HG03025 (cell line): ENCODE data around the gene PREB.

Experiments used
- ATAC-seq: cut with Tn5 transposase; IDR thresholded peaks from one replicate; pipeline ENCODE4 v1.9.1; 2021; ENCODE audit warnings: mild to moderate bottlenecking, moderate library complexity; ENCODE audit not compliant: unreplicated experiment, low FRiP score

Gene PREB

DNA sequence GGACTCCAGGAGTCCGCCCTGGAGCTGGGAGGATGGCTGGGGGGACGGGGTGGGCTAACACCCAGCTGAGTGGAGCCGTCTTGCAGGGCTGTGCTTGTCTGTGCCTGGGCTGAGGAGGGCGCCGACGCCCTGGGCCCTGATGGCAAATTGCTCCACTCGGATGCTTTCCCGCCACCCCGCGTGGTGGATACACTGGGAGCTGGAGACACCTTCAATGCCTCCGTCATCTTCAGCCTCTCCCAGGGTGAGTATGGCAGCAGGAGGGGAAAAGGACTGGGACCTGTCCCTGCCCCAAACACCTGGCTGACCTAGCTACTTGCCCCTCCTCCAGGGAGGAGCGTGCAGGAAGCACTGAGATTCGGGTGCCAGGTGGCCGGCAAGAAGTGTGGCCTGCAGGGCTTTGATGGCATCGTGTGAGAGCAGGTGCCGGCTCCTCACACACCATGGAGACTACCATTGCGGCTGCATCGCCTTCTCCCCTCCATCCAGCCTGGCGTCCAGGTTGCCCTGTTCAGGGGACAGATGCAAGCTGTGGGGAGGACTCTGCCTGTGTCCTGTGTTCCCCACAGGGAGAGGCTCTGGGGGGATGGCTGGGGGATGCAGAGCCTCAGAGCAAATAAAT, 35.0 kb downstream of the PREB start:
- ATAC-seq, result no peak

DNA sequence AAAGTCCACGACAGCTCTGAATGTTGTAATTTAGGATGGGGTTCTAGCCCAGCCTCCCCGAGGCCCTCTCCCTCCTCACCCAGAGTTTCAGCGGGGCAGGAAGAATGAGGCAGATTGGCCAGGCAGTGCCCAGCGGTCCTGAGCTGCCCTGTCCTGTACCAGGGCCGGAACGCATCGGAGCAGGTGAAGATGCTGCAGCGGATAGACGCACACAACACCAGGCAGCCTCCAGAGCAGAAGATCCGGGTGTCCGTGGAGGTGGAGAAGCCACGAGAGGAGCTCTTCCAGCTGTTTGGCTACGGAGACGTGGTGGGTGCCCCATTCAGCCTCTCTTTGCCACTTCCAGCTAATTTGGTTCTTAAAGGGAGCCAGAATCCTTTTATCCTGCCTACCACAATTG, 37.1 kb downstream of the PREB start:
- no peak for ATAC-seq

DNA sequence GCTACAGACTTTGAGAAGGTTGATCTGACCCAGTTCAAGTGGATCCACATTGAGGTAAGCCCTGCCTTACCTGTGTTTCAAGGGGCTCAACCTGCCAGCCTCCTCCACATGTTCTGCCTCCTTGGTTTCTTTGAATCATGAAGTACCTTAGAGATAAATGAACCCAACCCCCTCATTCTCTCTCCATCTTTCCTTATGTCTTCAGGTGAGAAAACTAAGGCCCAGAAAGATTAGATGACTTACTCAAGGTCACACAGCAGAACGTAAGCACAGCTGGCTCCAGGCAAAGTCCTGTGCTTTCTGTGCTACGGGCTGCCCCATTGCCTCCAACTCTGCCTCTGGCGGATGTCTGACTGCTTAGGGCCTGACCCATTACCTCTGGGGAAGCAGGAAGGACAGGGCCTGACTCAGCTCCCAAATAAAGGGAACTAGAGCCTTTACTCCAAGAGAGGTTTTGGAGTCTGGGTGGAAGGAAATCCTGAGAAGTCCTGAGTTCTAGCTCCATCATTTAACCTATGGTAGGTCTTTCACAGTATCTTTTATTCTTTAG, 37.6 kb downstream of the PREB start:
- no peak for ATAC-seq

DNA sequence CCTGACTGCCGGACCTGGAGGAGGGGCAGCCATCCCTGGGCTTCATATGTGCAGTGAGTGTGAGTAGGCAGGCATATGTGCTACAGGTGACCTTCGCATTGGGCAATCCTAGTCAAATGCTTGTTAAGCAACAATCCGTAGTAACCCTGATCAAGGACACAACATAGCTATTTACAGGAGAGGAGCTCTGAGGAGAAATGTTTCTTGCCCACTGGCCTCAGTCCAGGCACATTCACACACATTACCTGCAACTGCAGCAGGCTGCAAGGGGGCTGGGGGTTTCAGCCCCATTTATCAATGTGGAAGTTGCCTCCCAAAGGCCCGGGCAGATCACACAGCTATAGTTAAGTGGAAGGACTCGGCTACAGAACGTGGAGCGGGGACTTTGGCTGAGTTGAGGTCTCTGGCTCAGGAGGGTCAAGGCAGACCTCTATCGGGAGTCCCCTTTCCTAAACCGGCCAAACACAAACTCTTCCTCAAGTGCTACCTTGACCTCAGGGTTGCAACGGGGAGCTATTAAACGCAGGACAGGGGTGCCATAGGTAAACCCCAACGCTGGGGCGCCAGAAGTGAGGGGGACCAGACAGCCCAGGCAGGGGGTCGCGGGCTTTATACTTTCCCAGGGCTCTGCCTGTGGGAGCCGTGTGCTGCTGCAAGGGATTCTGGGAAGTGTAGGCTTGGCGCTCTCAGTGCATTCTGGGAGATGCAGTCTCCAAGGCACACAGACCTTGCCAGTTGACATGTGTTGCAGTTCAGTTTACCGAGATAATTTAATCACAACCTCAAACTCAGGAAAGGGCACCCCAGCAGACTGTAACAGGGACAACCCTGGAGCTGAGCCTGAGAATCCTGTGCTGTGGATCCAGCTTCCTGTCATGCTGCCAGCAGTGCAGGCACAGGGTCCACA, 38.4 kb downstream of the PREB start:
- no peak for ATAC-seq

DNA sequence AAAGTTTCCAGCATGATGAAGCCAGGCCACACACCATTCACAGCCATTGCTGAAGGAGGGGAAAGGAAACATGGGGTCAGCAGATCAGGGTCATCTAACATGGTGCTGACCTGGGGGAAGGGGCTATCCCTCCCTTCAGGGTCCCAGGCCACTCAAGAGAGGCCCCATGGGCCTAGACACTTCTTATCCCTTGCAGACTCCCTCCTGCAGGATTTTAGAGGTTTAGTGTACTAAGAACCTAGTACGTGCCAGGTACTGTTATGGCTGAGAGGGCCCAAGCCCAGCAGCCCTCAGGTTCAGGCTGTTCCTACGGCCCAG, 39.0 kb downstream of the PREB start:
- no peak for ATAC-seq

DNA sequence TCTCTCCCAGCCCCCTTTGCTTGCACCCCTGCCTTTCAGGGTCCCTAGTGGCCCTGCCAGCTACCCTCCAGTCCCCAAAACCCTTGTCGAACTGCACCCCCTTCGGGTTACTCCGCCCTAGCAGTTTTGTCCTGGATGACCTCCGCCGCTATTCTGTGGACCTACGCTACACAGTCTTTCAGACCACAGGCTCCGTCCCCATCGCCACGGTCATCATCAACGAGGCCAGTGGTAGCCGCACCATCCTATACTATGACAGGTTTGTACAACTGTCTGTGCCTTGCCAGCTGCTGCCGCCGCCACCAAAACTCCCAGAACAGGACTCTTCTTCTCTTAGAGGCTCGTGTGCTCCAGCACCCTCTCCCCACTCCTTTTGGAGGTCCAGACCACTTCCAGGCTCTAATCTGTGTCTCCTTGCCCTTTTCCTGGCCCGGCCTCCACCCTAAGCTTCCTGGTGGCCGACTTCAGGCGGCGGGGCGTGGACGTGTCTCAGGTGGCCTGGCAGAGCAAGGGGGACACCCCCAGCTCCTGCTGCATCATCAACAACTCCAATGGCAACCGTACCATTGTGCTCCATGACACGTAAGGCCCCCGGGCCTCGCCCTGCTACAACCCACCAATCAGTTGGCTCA, 40.0 kb downstream of the PREB start:
- ATAC-seq, result no peak

DNA sequence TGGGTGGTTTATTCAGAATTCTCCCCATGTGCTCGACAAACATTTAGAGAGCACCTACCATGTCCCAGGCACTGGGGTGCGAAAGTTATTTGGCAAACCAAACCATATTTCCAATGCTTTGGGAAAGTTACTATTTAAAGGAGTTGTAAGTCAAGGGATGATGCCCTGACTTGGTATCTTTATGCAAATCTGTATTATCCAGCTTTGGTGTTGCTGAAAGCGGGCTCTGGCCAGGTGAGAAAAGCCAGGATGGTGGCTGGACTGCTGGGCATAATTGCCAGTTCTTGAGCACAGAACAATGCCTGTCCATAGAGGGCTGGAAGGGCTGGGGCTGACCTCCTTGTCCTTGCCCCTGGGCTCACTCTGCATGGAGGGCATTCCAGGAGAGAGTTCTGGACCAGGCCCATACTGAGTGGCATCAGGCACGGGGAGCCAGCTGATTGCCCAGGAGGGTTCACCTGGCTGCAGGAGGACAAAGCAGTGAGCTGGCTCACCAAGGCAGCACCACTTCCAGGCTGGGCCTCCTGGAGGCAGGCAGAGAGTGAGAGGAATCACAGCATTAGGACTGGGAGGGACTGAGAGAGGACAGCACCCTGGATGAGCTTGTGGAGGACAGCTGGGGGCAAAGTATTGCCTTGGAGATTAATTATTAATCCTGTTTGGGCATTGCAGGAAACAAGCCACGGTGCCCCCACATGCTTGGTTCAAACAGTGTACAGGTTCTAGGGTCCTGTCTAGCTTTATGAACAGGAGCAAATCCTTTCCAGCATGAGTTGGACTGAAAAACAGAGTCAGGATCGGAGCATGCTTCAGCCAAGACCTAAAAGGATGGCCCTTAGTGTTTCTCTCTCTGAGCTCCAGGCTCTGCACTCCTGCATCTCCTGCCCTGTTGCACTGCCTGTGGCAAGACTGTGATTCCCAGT, 40.7 kb downstream of the PREB start:
- ATAC-seq, result no peak

DNA sequence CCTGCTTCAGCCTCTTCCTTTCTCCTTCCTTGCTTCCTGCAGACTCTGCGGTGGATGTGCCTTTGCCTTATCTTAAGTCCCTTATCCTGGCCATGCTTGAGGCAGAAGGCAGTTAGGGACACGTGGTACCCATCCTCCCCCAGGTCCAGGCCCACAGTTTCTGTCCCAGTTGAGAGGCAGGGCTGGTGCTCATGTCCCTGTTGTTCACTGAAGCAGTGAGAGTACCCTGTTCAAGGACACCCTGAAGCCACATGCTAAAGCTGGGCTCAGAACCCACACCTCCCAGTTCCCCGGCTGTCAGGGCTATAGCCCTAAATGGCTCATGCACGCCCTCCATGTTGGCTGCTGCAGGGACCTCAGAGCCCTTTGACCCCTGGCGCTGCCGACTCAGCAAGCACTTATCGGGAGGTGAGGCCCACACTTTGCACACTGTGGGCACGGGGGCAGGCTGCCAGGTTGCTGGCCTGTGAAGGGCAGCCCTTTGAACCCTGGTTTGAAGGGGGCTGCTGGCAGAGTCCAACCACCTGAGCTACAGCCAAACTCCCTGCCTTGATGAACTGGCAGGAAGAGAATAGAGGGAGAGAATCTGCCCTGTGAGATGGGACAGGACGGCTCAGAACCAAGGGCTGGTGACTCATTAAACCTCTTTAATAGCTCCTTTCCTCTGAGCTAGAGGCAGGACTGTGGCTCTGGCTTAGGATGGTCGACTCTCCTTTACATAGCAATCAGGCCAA, 41.6 kb downstream of the PREB start:
- no peak for ATAC-seq

DNA sequence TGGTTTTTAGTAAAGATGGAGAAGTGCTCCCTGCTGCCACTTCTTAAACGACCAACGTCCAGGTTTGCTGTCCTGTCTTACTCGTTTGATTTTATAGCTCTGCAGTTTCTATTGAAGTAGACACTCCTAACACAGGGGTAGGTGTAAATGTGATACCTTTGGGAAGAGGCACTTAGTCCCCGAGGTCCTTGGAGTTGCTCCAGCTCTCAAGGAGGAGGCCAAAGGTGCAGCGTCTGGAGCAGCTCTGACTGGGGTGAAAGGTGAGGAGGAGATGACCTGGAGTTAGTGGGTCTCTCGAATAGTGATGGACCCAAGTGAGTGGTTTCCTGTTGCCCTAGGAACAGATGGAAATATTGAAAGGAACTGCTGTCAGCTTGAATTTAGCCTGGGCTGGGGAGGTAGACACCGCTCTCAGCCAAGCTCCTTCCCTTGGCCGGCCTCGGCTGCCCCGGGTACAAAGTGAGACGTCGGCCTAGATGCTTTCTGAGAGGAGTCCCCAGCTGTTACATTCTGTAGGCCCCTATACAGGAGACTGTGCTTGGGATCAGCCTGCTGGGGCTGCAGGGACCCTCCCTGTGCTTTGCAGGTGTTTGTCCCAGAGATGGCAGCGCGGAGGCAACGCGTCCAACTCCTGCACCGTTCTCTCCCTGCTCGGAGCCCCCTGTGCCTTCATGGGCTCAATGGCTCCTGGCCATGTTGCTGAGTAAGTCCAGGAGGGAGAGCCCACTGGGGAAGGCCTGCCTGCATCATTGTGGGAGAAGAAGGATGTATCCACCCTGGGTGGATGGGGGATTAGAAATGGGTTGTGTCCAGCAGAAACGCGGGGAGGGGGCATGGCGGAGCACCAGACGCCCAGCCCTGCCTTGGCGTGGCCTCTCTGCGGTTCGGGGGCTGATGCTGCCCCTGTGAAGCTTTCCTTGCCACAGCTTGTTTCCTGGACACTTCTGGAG, 42.4 kb downstream of the PREB start:
- ATAC-seq, result no peak

DNA sequence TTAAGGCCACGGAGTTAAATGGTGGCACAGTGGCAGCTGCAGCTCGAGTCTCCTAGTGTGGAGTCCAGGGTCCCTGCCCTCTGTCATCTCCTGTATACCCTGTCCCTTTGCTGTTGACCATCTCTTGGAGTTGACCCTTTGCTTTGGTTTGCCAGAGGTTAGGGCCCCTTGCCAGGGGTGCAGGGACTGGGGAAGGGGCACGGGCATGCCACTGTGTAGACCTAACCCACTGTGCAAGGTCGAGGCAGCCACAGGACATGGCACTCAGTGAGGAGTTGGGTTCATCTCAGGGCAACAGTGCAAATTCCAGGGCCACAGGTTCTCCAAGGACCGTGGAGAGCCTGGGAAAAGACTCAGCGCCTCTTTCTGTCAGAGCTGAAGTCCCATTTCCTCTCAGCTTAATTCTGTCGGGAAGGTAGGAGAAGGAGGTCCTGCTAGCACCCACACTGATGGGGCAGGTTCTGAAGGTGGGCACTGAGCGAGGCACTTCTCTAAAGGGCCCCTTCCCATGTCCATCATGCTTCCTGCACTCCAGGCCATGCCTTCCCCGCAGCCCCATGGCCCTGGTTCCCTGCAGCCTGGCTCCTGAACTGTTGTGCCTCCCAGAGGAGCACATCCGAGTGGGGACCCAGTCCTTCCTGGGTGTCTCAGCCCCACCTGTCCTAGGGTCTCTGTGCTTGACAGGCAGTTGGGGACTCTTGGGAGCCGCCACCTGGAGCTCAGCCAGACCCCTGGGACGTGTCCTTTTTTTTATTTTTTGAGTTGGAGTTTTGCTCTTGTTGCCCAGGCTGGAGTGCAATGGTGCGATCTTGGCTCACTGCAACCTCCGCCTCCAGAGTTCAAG, 45.1 kb downstream of the PREB start:
- no peak for ATAC-seq

DNA sequence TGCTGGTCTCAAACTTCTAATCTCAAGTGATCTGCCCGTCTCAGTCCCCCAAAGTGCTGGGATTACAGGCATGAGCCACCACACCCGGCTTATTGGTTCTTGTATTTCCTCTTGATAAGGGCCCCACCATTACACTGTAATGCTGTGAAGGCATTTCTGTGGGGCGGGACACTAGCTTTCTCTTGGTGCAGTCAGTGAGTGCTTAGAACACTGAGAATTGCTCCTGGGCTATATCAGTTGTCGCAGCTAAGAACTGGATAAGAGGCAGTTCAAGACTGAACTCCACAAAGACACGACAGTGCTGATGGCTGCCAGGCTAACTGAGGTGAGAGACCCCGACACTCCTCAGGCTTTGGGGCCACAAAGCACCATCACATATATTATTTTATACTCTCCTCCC, 45.8 kb downstream of the PREB start:
- ATAC-seq, result no peak

DNA sequence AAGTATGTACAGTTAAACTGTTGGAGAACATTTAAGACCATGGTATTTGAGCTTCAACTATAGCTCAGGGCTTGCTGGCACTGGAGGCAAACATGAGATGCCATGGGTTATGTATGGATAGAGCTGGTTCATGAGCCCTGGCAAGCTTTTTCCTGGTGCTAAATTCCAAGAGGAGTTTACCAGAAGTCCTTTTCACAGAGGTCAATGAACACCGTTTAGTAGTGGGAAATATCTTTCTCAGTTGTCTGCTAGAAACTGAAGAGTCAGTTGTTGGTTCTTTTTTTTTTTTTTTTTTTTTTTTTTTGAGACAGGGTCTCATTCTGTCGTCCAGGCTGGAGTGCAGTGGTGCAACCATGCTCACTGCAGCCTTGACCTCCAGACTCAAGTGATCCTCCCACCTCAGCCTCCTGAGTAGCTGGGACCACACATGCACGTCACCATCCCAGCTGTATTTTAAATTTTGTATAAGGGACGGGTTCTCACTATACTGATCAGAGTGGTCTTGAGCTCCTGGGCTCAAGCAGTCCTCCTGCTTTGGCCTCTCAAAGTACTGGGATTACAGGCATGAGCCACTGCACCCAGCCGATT, 46.5 kb downstream of the PREB start:
- no peak for ATAC-seq

DNA sequence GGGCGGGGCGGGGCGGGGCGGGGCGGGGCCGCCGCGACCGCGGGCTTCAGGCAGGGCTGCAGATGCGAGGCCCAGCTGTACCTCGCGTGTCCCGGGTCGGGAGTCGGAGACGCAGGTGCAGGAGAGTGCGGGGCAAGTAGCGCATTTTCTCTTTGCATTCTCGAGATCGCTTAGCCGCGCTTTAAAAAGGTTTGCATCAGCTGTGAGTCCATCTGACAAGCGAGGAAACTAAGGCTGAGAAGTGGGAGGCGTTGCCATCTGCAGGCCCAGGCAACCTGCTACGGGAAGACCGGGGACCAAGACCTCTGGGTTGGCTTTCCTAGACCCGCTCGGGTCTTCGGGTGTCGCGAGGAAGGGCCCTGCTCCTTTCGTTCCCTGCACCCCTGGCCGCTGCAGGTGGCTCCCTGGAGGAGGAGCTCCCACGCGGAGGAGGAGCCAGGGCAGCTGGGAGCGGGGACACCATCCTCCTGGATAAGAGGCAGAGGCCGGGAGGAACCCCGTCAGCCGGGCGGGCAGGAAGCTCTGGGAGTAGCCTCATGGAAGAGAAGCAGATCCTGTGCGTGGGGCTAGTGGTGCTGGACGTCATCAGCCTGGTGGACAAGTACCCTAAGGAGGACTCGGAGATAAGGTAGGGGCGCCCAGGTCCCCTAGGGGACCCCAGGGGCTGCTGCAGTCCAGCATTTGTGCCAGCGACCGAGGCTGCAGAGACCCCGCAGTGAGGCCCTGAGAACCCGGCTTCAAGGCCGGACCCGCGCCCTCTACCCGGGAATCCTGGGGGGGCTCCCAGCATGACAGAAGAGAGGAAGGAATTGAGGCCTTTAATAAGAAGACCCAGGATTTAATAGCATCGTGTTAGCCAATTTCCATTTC, 47.5 kb downstream of the PREB start, which contains the start of gene KHK:
TSS of gene KHK (plus strand) at position 49 of the 870 bp plus-strand sequence. CDS start at position 537, 488 bp downstream.
- ATAC-seq, result no peak

DNA sequence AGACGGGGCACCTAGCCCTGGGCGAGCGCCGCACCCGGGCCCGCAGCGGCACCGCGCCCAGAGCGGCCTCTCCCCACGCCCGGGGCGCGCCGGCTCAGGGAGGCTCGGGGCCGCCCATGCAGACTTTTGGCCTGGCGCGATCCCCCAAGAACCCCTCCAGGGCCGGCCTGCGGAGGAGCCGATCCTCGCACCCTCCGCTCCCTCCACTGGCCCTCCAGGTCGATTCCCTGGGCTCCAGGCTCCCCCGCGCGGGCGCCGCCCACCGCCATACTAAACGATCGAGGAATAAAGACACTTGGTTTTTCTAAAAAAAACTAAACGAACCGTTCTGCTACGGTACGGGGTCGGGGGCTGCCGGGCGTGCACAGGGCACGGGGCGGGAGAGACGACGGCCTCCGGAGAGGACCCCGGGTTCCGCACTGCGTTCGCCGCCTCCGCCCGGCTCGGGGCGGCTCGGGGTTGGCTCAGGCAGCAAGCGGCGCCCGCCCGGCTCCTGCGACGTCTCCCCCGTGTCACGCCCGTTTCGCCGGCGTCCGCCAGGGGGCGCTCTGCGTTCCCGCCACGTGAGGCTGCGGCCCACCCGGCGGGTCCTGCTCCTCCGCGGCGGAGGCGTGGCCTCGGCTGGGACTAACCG, 48.2 kb downstream of the PREB start:
- ATAC-seq, result peak; percentile 81

DNA sequence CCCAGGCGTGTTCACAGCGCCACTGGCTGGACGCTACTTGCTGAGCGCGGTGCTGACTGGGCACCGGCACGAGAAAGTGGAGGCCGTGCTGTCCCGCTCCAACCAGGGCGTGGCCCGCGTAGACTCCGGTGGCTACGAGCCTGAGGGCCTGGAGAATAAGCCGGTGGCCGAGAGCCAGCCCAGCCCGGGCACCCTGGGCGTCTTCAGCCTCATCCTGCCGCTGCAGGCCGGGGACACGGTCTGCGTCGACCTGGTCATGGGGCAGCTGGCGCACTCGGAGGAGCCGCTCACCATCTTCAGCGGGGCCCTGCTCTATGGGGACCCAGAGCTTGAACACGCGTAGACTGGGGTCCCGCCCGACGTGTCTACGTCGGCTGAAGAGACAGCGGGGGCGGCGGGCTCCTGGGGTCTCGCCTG, 48.8 kb downstream of the PREB start:
- peak; percentile 7 for ATAC-seq
